H9 (cell line): ENCODE results near the gene MECP2. TPM values are rescaled to one million over a fixed set of nuclear protein-coding genes. Genes with fewer than 3 reads are reported as not detected.

Source experiments
- DNase-seq: peaks from one replicate; pipeline ENCODE4 v3.0.0-alpha.2; 2017
- H2AFZ ChIP-seq: one replicate; pipeline ENCODE4 v1.6.1; 2013; ENCODE audit warnings: mild to moderate bottlenecking, low read length, control low read depth, moderate library complexity
- H2AK5ac ChIP-seq: 2 replicates; pipeline ENCODE4 v1.6.1; 2013; ENCODE audit warnings: low read length, control low read depth, mixed read lengths; ENCODE audit not compliant: insufficient read length
- H2BK120ac ChIP-seq: one replicate; pipeline ENCODE4 v1.6.1; 2013; ENCODE audit warnings: low read depth, mild to moderate bottlenecking, low read length, control low read depth, inconsistent platforms; ENCODE audit not compliant: poor library complexity, severe bottlenecking
- H2BK12ac ChIP-seq: 2 replicates; pipeline ENCODE4 v1.6.1; 2013; ENCODE audit warnings: low read length, control low read depth, mixed read lengths, low read depth; ENCODE audit not compliant: insufficient read length
- H2BK15ac ChIP-seq: 2 replicates; pipeline ENCODE4 v1.6.1; 2013; ENCODE audit warnings: low read depth, low read length, control low read depth
- H2BK20ac ChIP-seq: one replicate; pipeline ENCODE4 v1.6.1; 2013; ENCODE audit warnings: low read depth, mild to moderate bottlenecking, low read length, control low read depth, inconsistent platforms; ENCODE audit not compliant: poor library complexity, severe bottlenecking
- H2BK5ac ChIP-seq: 2 replicates; pipeline ENCODE4 v1.6.1; 2013; ENCODE audit warnings: low read length, control low read depth, mixed read lengths; ENCODE audit not compliant: insufficient read length
- H3K14ac ChIP-seq: 2 replicates; pipeline ENCODE4 v1.6.1; 2013; ENCODE audit warnings: low read length, control low read depth; ENCODE audit not compliant: insufficient read depth
- H3K18ac ChIP-seq: 2 replicates; pipeline ENCODE4 v1.6.1; 2013; ENCODE audit warnings: low read depth, mild to moderate bottlenecking, mixed read lengths, low read length, control low read depth; ENCODE audit not compliant: insufficient read length
- H3K23ac ChIP-seq: 2 replicates; pipeline ENCODE4 v1.6.1; 2013; ENCODE audit warnings: low read length, control low read depth, mixed read lengths, low read depth; ENCODE audit not compliant: insufficient read length
- H3K23me2 ChIP-seq: 2 replicates; pipeline ENCODE4 v1.6.1; 2013; ENCODE audit warnings: low read depth, mild to moderate bottlenecking, mixed read lengths, low read length, control low read depth; ENCODE audit not compliant: insufficient read length, poor library complexity, severe bottlenecking
- H3K27ac ChIP-seq: 2 replicates; pipeline ENCODE4 v1.5.1; 2013; ENCODE audit warnings: low read length, control low read depth, mixed read lengths, low read depth; ENCODE audit not compliant: insufficient read length
- H3K27me3 ChIP-seq: 2 replicates; pipeline ENCODE4 v1.6.1; 2013; ENCODE audit warnings: low read length, control low read depth, inconsistent platforms; ENCODE audit not compliant: insufficient read depth
- H3K4ac ChIP-seq: 2 replicates; pipeline ENCODE4 v1.6.1; 2013; ENCODE audit warnings: low read depth, mild to moderate bottlenecking, control low read depth, inconsistent platforms, low read length, moderate library complexity
- H3K4me1 ChIP-seq: 2 replicates; pipeline ENCODE4 v1.6.1; 2013; ENCODE audit warnings: low read length, control low read depth, inconsistent platforms; ENCODE audit not compliant: insufficient read depth
- H3K4me2 ChIP-seq: 2 replicates; pipeline ENCODE4 v1.6.1; 2013; ENCODE audit warnings: low read length, control low read depth, mixed read lengths; ENCODE audit not compliant: insufficient read length, insufficient read depth
- H3K56ac ChIP-seq: 2 replicates; pipeline ENCODE4 v1.6.1; 2013; ENCODE audit warnings: low read depth, mild to moderate bottlenecking, mixed read lengths, low read length, control low read depth; ENCODE audit not compliant: insufficient read length
- H3K79me1 ChIP-seq: 2 replicates; pipeline ENCODE4 v1.6.1; 2013; ENCODE audit warnings: low read depth, mild to moderate bottlenecking, moderate library complexity, low read length, control low read depth, inconsistent platforms; ENCODE audit not compliant: insufficient read depth, poor library complexity, severe bottlenecking
- H3K79me2 ChIP-seq: 2 replicates; pipeline ENCODE4 v1.6.1; 2013; ENCODE audit warnings: low read length, control low read depth, inconsistent platforms; ENCODE audit not compliant: insufficient read depth
- H3K9ac ChIP-seq: 2 replicates; pipeline ENCODE4 v1.6.1; 2013; ENCODE audit warnings: low read length, control low read depth, mixed read lengths; ENCODE audit not compliant: insufficient read length; ENCODE audit errors: extremely low read depth
- H3K9me3 ChIP-seq: one replicate; pipeline ENCODE4 v1.6.1; 2013; ENCODE audit warnings: low read depth, low read length, inconsistent platforms; ENCODE audit not compliant: control insufficient read depth
- H3T11ph ChIP-seq: one replicate; pipeline ENCODE4 v1.6.1; 2013; ENCODE audit warnings: mild to moderate bottlenecking, low read length, control low read depth, inconsistent platforms
- H4K20me1 ChIP-seq: one replicate; pipeline ENCODE4 v1.6.1; 2013; ENCODE audit not compliant: control insufficient read depth, insufficient read length, insufficient read depth
- H4K5ac ChIP-seq: 2 replicates; pipeline ENCODE4 v1.6.1; 2013; ENCODE audit warnings: low read depth, mild to moderate bottlenecking, mixed read lengths, low read length, control low read depth; ENCODE audit not compliant: insufficient read length
- H4K8ac ChIP-seq: replicated peaks from 2 replicates; pipeline ENCODE4 v1.6.1; 2013; ENCODE audit warnings: low read length, control low read depth, mixed read lengths, low read depth; ENCODE audit not compliant: insufficient read length
- H4K91ac ChIP-seq: 2 replicates; pipeline ENCODE4 v1.6.1; 2013; ENCODE audit warnings: low read depth, mild to moderate bottlenecking, moderate library complexity, mixed read lengths, low read length, control low read depth; ENCODE audit not compliant: insufficient read length
- H3K27ac Mint-ChIP-seq, 3 experiments: 2 replicates in 2 of 3; 3 replicates in 1 of 3; pipeline ENCODE4 v1.8.0; 2020 to 2021; ENCODE audit warnings: mixed read lengths in 3 of 3, mild to moderate bottlenecking in 1 of 3, moderate library complexity in 1 of 3
- H3K27me3 Mint-ChIP-seq: 2 replicates; pipeline ENCODE4 v1.8.0; 2021; ENCODE audit warnings: low read depth, mild to moderate bottlenecking, moderate library complexity, mixed read lengths
- H3K36me3 Mint-ChIP-seq, 3 experiments: 2 replicates in 2 of 3; 3 replicates in 1 of 3; pipeline ENCODE4 v1.8.0; 2020 to 2021; ENCODE audit warnings: low read depth in 3 of 3, mixed read lengths in 3 of 3; ENCODE audit not compliant: insufficient read depth in 1 of 3
- H3K4me1 Mint-ChIP-seq, 2 experiments: 2 replicates each; pipeline ENCODE4 v1.8.0; 2020; ENCODE audit warnings: mixed read lengths in 2 of 2
- H3K4me3 Mint-ChIP-seq, 2 experiments: 2 replicates in 1 of 2; 3 replicates in 1 of 2; pipeline ENCODE4 v1.8.0; 2020 to 2021; ENCODE audit warnings: mild to moderate bottlenecking in 2 of 2, mixed read lengths in 2 of 2, moderate library complexity in 1 of 2
- H3K9me3 Mint-ChIP-seq, 2 experiments: 2 replicates in 1 of 2; 3 replicates in 1 of 2; pipeline ENCODE4 v1.8.0; 2020; ENCODE audit warnings: mild to moderate bottlenecking in 2 of 2, mixed read lengths in 2 of 2, moderate library complexity in 1 of 2
- CTCF ChIP-seq: fragments of 200-600 bp; sonication (generic); conservative IDR thresholded peaks from 3 replicates; pipeline ENCODE4 v1.8.0; 2021; ENCODE audit warnings: antibody characterized with exemption, mild to moderate bottlenecking
- WGBS: extraction: QIAGEN DNeasy Blood & Tissue Kit; methylation state at CpG from one replicate; pipeline ENCODE4 v1.1.7; 2013; ENCODE audit warnings: missing lambda C conversion rate, low lambda C conversion rate, mixed read lengths; ENCODE audit not compliant: insufficient read length; ENCODE audit errors: extremely low coverage; 5-methylcytosine and 5-hydroxymethylcytosine counted together
- total RNA-seq: library from RNA; stranded (reverse); gene quantifications from 2 replicates; pipeline ENCODE4 v1.2.1, GENCODE V29; 2021

Gene MECP2
- total RNA-seq, 1 experiment from 2014 or later, result 32.2 TPM

GRCh38 chrX:154030715-154031305, 66.7 kb downstream of the MECP2 start:
- H4K91ac ChIP-seq, result no peak overlapping the region
- H3K27ac ChIP-seq, result no peak overlapping the region
- H3K4ac ChIP-seq, result no peak overlapping the region
- peaks cover 3% of the 10 kb centered on the region for H4K20me1 ChIP-seq
- peaks cover 21% of the 10 kb centered on the region for H3K9me3 ChIP-seq
- H2AK5ac ChIP-seq, result no peak overlapping the region
- no peak overlapping the region for H3K23ac ChIP-seq
- TF ChIP-seq CTCF, result no peak
- H2BK12ac ChIP-seq, result no peak overlapping the region
- no peak overlapping the region for H3K18ac ChIP-seq
- peaks cover 32 to 61% (median 51%) of the 10 kb centered on the region in 3 experiments for H3K36me3 Mint-ChIP-seq
- H3K4me1 ChIP-seq, result peaks cover 5% of the 10 kb centered on the region; the same call in 1 of the 2 replicates
- WGBS, result no CpG with 5 or more reads among the region's 29 CpGs
- H3K4me1 Mint-ChIP-seq, result peaks cover 26 to 33% of the 10 kb centered on the region in 2 experiments
- H3K9ac ChIP-seq, result no peak overlapping the region
- no peak overlapping the region for H3K4me3 Mint-ChIP-seq
- H4K8ac ChIP-seq, result no peak overlapping the region
- H3K27me3 ChIP-seq, result no peaks in the 10 kb centered on the region
- no peak overlapping the region for H3K4me2 ChIP-seq
- no peak overlapping the region for H3K56ac ChIP-seq
- no peak overlapping the region for H2BK120ac ChIP-seq
- H3K9me3 Mint-ChIP-seq, result peaks cover 77 to 86% of the 10 kb centered on the region in 2 experiments
- no peak overlapping the region for H2AFZ ChIP-seq
- no peaks in the 10 kb centered on the region for H3K79me2 ChIP-seq
- H3K23me2 ChIP-seq, result no peaks in the 10 kb centered on the region
- no peaks in the 10 kb centered on the region for H3K79me1 ChIP-seq
- no peak for DNase-seq
- peaks cover 5% of the 10 kb centered on the region; the same call in 1 of the 2 replicates for H3K27me3 Mint-ChIP-seq
- no peak overlapping the region for H3K27ac Mint-ChIP-seq
- no peak overlapping the region for H4K5ac ChIP-seq
- no peak overlapping the region for H2BK15ac ChIP-seq
- H3T11ph ChIP-seq, result no peak overlapping the region
- no peak overlapping the region for H3K14ac ChIP-seq
- no peak overlapping the region for H2BK20ac ChIP-seq
- H2BK5ac ChIP-seq, result no peak overlapping the region
